ENCODE results near the gene C1QC.
A peak's percentile ranks its signal among the peaks of the same experiment; 100 is the strongest.

C1QC gene

GRCh38 chr1:22600071-22600816, 43.2 kb upstream of the C1QC start:
- H3K4me3 ChIP-seq (ENCODE audit: low read length), result no peak overlapping the region
- DNase-seq (ENCODE audit: low read depth), result peak; percentile 7
- no peak for TF ChIP-seq CTCF (IDR thresholded peaks at IDR 0.05; ENCODE audit: insufficient read depth, low read depth, low read length, missing control alignments)

GRCh38 chr1:22600817-22601605, 42.4 kb upstream of the C1QC start:
- no peak for DNase-seq (ENCODE audit: low read depth)
- no peak for TF ChIP-seq CTCF (IDR thresholded peaks at IDR 0.05; ENCODE audit: insufficient read depth, low read depth, low read length, missing control alignments)

GRCh38 chr1:22601610-22602009, 41.8 kb upstream of the C1QC start:
- TF ChIP-seq CTCF (IDR thresholded peaks at IDR 0.05; ENCODE audit: insufficient read depth, low read depth, low read length, missing control alignments), result no peak
- no peak overlapping the region for H3K4me3 ChIP-seq (ENCODE audit: low read length)
- no peak for DNase-seq (ENCODE audit: low read depth)

More at GRCh38 chr1:22600817-22601605, 42.4 kb upstream of the C1QC start:
- H3K4me3 ChIP-seq (ENCODE audit: low read length), result no peak overlapping the region

GRCh38 chr1:22602060-22602740, 41.2 kb upstream of the C1QC start:
- no peak overlapping the region for H3K4me3 ChIP-seq (ENCODE audit: low read length)
- DNase-seq (ENCODE audit: low read depth), result no peak
- TF ChIP-seq CTCF (IDR thresholded peaks at IDR 0.05; ENCODE audit: insufficient read depth, low read depth, low read length, missing control alignments), result no peak

GRCh38 chr1:22606161-22606560, 37.3 kb upstream of the C1QC start:
- no peak for TF ChIP-seq CTCF (IDR thresholded peaks at IDR 0.05; ENCODE audit: insufficient read depth, low read depth, low read length, missing control alignments)
- no peak for DNase-seq (ENCODE audit: low read depth)
- H3K4me3 ChIP-seq (ENCODE audit: low read length), result no peak overlapping the region

- DNase-seq (ENCODE audit: low read depth), result no peak
- TF ChIP-seq CTCF (IDR thresholded peaks at IDR 0.05; ENCODE audit: insufficient read depth, low read depth, low read length, missing control alignments), result no peak
- no peak overlapping the region for H3K4me3 ChIP-seq (ENCODE audit: low read length)
Observed at GRCh38 chr1:22607154-22607553, 36.3 kb upstream of the C1QC start.

All from epithelial cell of esophagus (primary cell).